ENCODE results near the gene OMA1. TPM values are rescaled to one million over a fixed set of nuclear protein-coding genes. Genes with fewer than 3 reads are reported as not detected.

The OMA1 gene
- total RNA-seq, 1 experiment from 2014 or later, result 21.9 TPM

DNA sequence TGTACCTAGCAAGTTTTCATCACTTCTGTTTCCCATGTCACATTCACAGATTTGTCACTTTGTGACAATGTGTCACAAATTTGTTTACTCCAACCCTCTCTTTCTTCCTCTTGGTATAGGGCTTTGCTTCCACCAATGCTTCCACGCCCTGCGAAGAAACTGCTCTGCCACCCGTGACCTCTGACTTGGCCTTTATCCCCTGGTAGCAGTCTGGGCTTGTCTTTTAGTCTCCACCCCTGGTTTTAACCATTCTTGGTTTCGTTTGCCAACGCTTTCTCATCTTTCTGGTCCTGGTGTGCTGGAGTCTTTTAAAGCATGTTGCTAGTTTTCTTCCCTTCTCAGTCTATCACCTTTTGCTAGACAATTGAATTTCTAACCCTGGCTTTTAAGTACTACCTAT lies 22.4 kb upstream of the OMA1 start:
- CTCF ChIA-PET, result no interaction called here

GRCh38 chr1:58568271-58568860 lies 21.8 kb upstream of the OMA1 start:
- no peak overlapping the region for H3K27ac ChIP-seq (ENCODE audit: low read depth, low read length)
- H3K9me2 ChIP-seq (ENCODE audit: insufficient read depth), result no peaks in the 10 kb centered on the region
- intact Hi-C loops (cut with micrococcal nuclease), result no loop called here
- no peak overlapping the region for H2AFZ ChIP-seq (ENCODE audit: low read depth, low read length, poor library complexity, severe bottlenecking)
- H3K36me3 ChIP-seq (ENCODE audit: control insufficient read depth in 1 of 2, insufficient read depth in 2 of 2, low read length in 2 of 2), result no peaks in the 10 kb centered on the region
- ChIA-PET POLR2A (no interaction called here), CTCF (no interaction called here), RAD21 (ENCODE audit: low non-redundant PET in 1 of 2, low total read pairs in 2 of 2, uncharacterized antibody in 2 of 2, unreplicated experiment in 2 of 2) (no interaction called here)
- no peak for DNase-seq (ENCODE audit: low read depth, low spot score)
- H3K4me3 ChIP-seq (replicated peaks in 1 of 2; ENCODE audit: low read depth in 1 of 2, low read length in 2 of 2), result no peak overlapping the region
- no peak overlapping the region for H3K4me2 ChIP-seq (ENCODE audit: low read length)
- H4K20me1 ChIP-seq (ENCODE audit: insufficient read depth), result no peaks in the 10 kb centered on the region
- H3K79me2 ChIP-seq (ENCODE audit: insufficient read depth, low read length), result no peaks in the 10 kb centered on the region
- peaks cover 8 to 21% of the 10 kb centered on the region in 2 experiments for H3K4me1 ChIP-seq (ENCODE audit: control insufficient read depth in 1 of 2, insufficient read depth in 2 of 2, low read length in 2 of 2)
- H3K9ac ChIP-seq (ENCODE audit: low read length), result no peak overlapping the region
- no peak for TF ChIP-seq EZH2 (IDR thresholded peaks at IDR 0.05)
- TF ChIP-seq, protein P1, sequence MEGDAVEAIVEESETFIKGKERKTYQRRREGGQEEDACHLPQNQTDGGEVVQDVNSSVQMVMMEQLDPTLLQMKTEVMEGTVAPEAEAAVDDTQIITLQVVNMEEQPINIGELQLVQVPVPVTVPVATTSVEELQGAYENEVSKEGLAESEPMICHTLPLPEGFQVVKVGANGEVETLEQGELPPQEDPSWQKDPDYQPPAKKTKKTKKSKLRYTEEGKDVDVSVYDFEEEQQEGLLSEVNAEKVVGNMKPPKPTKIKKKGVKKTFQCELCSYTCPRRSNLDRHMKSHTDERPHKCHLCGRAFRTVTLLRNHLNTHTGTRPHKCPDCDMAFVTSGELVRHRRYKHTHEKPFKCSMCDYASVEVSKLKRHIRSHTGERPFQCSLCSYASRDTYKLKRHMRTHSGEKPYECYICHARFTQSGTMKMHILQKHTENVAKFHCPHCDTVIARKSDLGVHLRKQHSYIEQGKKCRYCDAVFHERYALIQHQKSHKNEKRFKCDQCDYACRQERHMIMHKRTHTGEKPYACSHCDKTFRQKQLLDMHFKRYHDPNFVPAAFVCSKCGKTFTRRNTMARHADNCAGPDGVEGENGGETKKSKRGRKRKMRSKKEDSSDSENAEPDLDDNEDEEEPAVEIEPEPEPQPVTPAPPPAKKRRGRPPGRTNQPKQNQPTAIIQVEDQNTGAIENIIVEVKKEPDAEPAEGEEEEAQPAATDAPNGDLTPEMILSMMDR (IDR thresholded peaks at IDR 0.05 in 2 of 3, conservative IDR thresholded peaks at IDR 0.05 in 1 of 3; ENCODE audit: borderline replicate concordance in 1 of 3, insufficient read depth in 1 of 3, low read depth in 2 of 3, low read length in 2 of 3), result no peak
- no peak for TF ChIP-seq EGR1 (IDR thresholded peaks at IDR 0.05; ENCODE audit: low read depth)
- no peak for TF ChIP-seq YY1 (IDR thresholded peaks at IDR 0.05; ENCODE audit: extremely low read depth, insufficient replicate concordance, low read depth, low read length)
- TF ChIP-seq SIN3A (IDR thresholded peaks at IDR 0.05; ENCODE audit: low read depth), result no peak
- TF ChIP-seq, protein P2, sequence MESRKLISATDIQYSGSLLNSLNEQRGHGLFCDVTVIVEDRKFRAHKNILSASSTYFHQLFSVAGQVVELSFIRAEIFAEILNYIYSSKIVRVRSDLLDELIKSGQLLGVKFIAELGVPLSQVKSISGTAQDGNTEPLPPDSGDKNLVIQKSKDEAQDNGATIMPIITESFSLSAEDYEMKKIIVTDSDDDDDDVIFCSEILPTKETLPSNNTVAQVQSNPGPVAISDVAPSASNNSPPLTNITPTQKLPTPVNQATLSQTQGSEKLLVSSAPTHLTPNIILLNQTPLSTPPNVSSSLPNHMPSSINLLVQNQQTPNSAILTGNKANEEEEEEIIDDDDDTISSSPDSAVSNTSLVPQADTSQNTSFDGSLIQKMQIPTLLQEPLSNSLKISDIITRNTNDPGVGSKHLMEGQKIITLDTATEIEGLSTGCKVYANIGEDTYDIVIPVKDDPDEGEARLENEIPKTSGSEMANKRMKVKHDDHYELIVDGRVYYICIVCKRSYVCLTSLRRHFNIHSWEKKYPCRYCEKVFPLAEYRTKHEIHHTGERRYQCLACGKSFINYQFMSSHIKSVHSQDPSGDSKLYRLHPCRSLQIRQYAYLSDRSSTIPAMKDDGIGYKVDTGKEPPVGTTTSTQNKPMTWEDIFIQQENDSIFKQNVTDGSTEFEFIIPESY (IDR thresholded peaks at IDR 0.05; ENCODE audit: extremely low read depth, insufficient replicate concordance, low read length), result no peak
- no peak for TF ChIP-seq ELF1 (IDR thresholded peaks at IDR 0.05; ENCODE audit: borderline replicate concordance, low read depth)
- no peak for TF ChIP-seq POLR2AphosphoS5 (IDR thresholded peaks at IDR 0.05; ENCODE audit: low read depth, low read length)
- TF ChIP-seq CEBPB (IDR thresholded peaks at IDR 0.05; ENCODE audit: low read depth), result no peak
- H3K27me3 ChIP-seq (ENCODE audit: insufficient read depth, low read length), result no peaks in the 10 kb centered on the region
- ATAC-seq, result no peak
- H3K9me3 ChIP-seq (ENCODE audit: control insufficient read depth in 1 of 2, insufficient read depth in 1 of 2, low read depth in 1 of 2, low read length in 2 of 2), result no peaks in the 10 kb centered on the region
- no TSS peak for BruUV-seq (replicated peaks)

More for the DNA sequence above, 22.4 kb upstream of the OMA1 start:
- Histone ChIP-seq H2AFZ (ENCODE audit: low read depth, low read length, poor library complexity, severe bottlenecking) (no peak overlapping the region), H3K4me3 (replicated peaks in 1 of 2; ENCODE audit: low read depth in 1 of 2, low read length in 2 of 2) (no peak overlapping the region), H3K27me3 (ENCODE audit: insufficient read depth, low read length) (no peaks in the 10 kb centered on the region), H3K4me2 (ENCODE audit: low read length) (no peak overlapping the region), H3K79me2 (ENCODE audit: insufficient read depth, low read length) (no peaks in the 10 kb centered on the region), H3K4me1 (ENCODE audit: control insufficient read depth in 1 of 2, insufficient read depth in 2 of 2, low read length in 2 of 2) (peaks cover 8 to 26% of the 10 kb centered on the region in 2 experiments), H4K20me1 (ENCODE audit: insufficient read depth) (no peaks in the 10 kb centered on the region), H3K9me2 (ENCODE audit: insufficient read depth) (no peaks in the 10 kb centered on the region), H3K36me3 (ENCODE audit: control insufficient read depth in 1 of 2, insufficient read depth in 2 of 2, low read length in 2 of 2) (no peaks in the 10 kb centered on the region), H3K9me3 (ENCODE audit: control insufficient read depth in 1 of 2, insufficient read depth in 1 of 2, low read depth in 1 of 2, low read length in 2 of 2) (no peaks in the 10 kb centered on the region), H3K27ac (ENCODE audit: low read depth, low read length) (no peak overlapping the region), H3K9ac (ENCODE audit: low read length) (no peak overlapping the region)
- DNase-seq (ENCODE audit: low read depth, low spot score) (no peak), ATAC-seq (no peak)
- POLR2A ChIA-PET, result no interaction called here
- BruUV-seq (replicated peaks), result no TSS peak
- RAD21 ChIA-PET (ENCODE audit: low non-redundant PET in 1 of 2, low total read pairs in 2 of 2, uncharacterized antibody in 2 of 2, unreplicated experiment in 2 of 2), result no interaction called here
- TF ChIP-seq RAD21 (IDR thresholded peaks at IDR 0.05; ENCODE audit: low read depth) (no peak), FOSL1 (IDR thresholded peaks at IDR 0.05; ENCODE audit: low read depth) (no peak)
- intact Hi-C loops (cut with micrococcal nuclease), result no loop called here

Data from HCT116 (cell line).